Right lobe of liver (tissue), 6 donors: ENCODE data around the gene TSPAN1. TPM values are rescaled to one million over a fixed set of nuclear protein-coding genes. Genes with fewer than 3 reads are reported as not detected.

Experiments used
- ATAC-seq, 4 donors: fragments of 200-7000 bp; cut with Tn5 transposase; one replicate each; pipeline ENCODE4 v1.9.1; 2020; ENCODE audit warnings: mild to moderate bottlenecking in 4 of 4, moderate library complexity in 4 of 4
- DNase-seq, 3 donors: peaks; one replicate each; pipeline ENCODE4 v3.0.0-alpha.2; 2020
- H3K27ac ChIP-seq, 3 donors: fragments of 200-600 bp; one replicate each; pipeline ENCODE4 v1.8.0; 2022
- H3K27me3 ChIP-seq, 2 donors: fragments of 200-600 bp; one replicate each; pipeline ENCODE4 v1.8.0; 2022
- H3K36me3 ChIP-seq, 4 donors: fragments of 200-600 bp; sonication (generic) in 1 of 4; one replicate each; pipeline versions ENCODE4 v1.5.1 to v1.8.0; 2017 to 2022; ENCODE audit warnings: control low read depth in 1 of 4
- H3K4me1 ChIP-seq, 4 donors: fragments of 200-600 bp; sonication (generic) in 1 of 4; one replicate each; pipeline versions ENCODE4 v1.5.1 to v1.8.0; 2017 to 2022; ENCODE audit warnings: control low read depth in 1 of 4
- H3K4me3 ChIP-seq, 3 donors: fragments of 200-600 bp; one replicate each; pipeline ENCODE4 v1.8.0; 2022
- H3K9me3 ChIP-seq, 4 donors: fragments of 200-600 bp; sonication (generic) in 1 of 4; one replicate each; pipeline versions ENCODE4 v1.5.1 to v1.8.0; 2017 to 2022; ENCODE audit warnings: control low read depth in 1 of 4
- CTCF ChIP-seq, 4 donors: fragments of 200-600 bp in 3 of 4; fragments of 450-650 bp in 1 of 4; IDR thresholded peaks; one replicate each; pipeline versions ENCODE4 v1.5.1 to v1.8.0; 2016 to 2022; ENCODE audit warnings: antibody characterized with exemption in 4 of 4, mild to moderate bottlenecking in 2 of 4
- POLR2A ChIP-seq: fragments of 450-650 bp; IDR thresholded peaks from one replicate; pipeline ENCODE4 v1.6.1; 2017; ENCODE audit warnings: antibody characterized with exemption, mild to moderate bottlenecking
- WGBS: methylation state at CpG from one replicate; pipeline ENCODE4 v1.1.6; 2018; ENCODE audit warnings: low coverage, low lambda C conversion rate; ENCODE audit not compliant: insufficient coverage; ENCODE audit errors: missing lambda C conversion rate; 5-methylcytosine and 5-hydroxymethylcytosine counted together
- intact Hi-C, 2 donors: fragments of 100-400 bp; cut with DNase I; formaldehyde crosslinking; loops; one replicate each; pipeline versions ENCODE4 v1.11.2 to v1.14.1; 2022
- total RNA-seq, 6 experiments: library from RNA; depleted of rRNA in 2 of 6; stranded (reverse); fragments of >200 nt in 2 of 6; fragmentation: NEBNext Ultra II Directional in 3 of 6; extraction: Animal tissue kit (Norgen Biotek cat#: 25700) in 3 of 6; gene quantifications; one replicate each; pipeline versions ENCODE4 v1.1.0 to v1.2.4, GENCODE V29; 2016 to 2023
- donor health status: DM: no; HTN: yes; CAD: no.
- donor health status: DM: no; HTN: no; CAD: no.
- donor health status: DM: no; HTN: no; CAD: no.
- donor health status: DM: no; HTN: yes; CAD: no.
- donor health status: DM: no; HTN: yes; CAD: no.

Gene TSPAN1
- total RNA-seq, 6 experiments from 2014 or later, result 2.6 to 6.3 (median 3.6) TPM

GRCh38 chr1:46205791-46206190, 30.9 kb downstream of the TSPAN1 start:
- intact Hi-C loops, result no loop called here
- Histone ChIP-seq H3K27ac (no peak overlapping the region), H3K9me3 (no peaks in the 10 kb centered on the region), H3K36me3 (no peaks in the 10 kb centered on the region), H3K4me3 (no peak overlapping the region), H3K4me1 (peaks cover 0 to 3% (median 0%) of the 10 kb centered on the region in 4 donors), H3K27me3 (no peaks in the 10 kb centered on the region)
- DNase-seq, result no peak
- 15% methylated on average over 2 of the region's 3 CpGs for WGBS
- no peak for TF ChIP-seq CTCF (IDR thresholded peaks at IDR 0.05)
- TF ChIP-seq POLR2A, result no peak
- ATAC-seq, result peak in 1 of 4 donors; percentile 32

GRCh38 chr1:46206399-46206798, 31.5 kb downstream of the TSPAN1 start:
- ATAC-seq (no peak), DNase-seq (no peak)
- H3K27me3 ChIP-seq, result no peaks in the 10 kb centered on the region
- H3K9me3 ChIP-seq, result no peaks in the 10 kb centered on the region
- intact Hi-C loops, result no loop called here
- H3K27ac ChIP-seq, result no peak overlapping the region
- TF ChIP-seq CTCF (IDR thresholded peaks at IDR 0.05), result no peak
- TF ChIP-seq POLR2A, result no peak
- H3K4me3 ChIP-seq, result no peak overlapping the region
- H3K36me3 ChIP-seq, result no peaks in the 10 kb centered on the region
- 88% methylated on average over 2 of the region's 2 CpGs for WGBS
- H3K4me1 ChIP-seq, result peaks cover 0 to 3% (median 0%) of the 10 kb centered on the region in 4 donors

GRCh38 chr1:46210561-46210960, 35.7 kb downstream of the TSPAN1 start:
- no peak for ATAC-seq
- intact Hi-C loops, result no loop called here
- no peak overlapping the region for H3K27ac ChIP-seq
- no peak for TF ChIP-seq CTCF (IDR thresholded peaks at IDR 0.05)
- TF ChIP-seq POLR2A, result no peak
- 82% methylated on average over 3 of the region's 3 CpGs for WGBS
- no peaks in the 10 kb centered on the region for H3K36me3 ChIP-seq
- no peak for DNase-seq
- H3K27me3 ChIP-seq, result no peaks in the 10 kb centered on the region
- no peak overlapping the region for H3K4me3 ChIP-seq
- no peaks in the 10 kb centered on the region for H3K4me1 ChIP-seq
- no peaks in the 10 kb centered on the region for H3K9me3 ChIP-seq

- TF ChIP-seq POLR2A (no peak), CTCF (IDR thresholded peaks at IDR 0.05) (no peak)
- Histone ChIP-seq H3K9me3 (no peaks in the 10 kb centered on the region), H3K4me3 (no peak overlapping the region), H3K4me1 (no peaks in the 10 kb centered on the region), H3K27ac (no peak overlapping the region), H3K27me3 (no peaks in the 10 kb centered on the region), H3K36me3 (no peaks in the 10 kb centered on the region)
- WGBS, result 80% methylated on average over 2 of the region's 2 CpGs
- intact Hi-C loops, result no loop called here
- DNase-seq, result no peak
- ATAC-seq, result no peak
Observed at GRCh38 chr1:46211051-46211450, 36.2 kb downstream of the TSPAN1 start.

GRCh38 chr1:46215504-46215903, 40.6 kb downstream of the TSPAN1 start:
- no peak for DNase-seq
- Histone ChIP-seq H3K27me3 (no peaks in the 10 kb centered on the region), H3K4me3 (no peak overlapping the region), H3K4me1 (no peaks in the 10 kb centered on the region), H3K36me3 (no peaks in the 10 kb centered on the region), H3K9me3 (no peaks in the 10 kb centered on the region), H3K27ac (no peak overlapping the region)
- TF ChIP-seq CTCF (IDR thresholded peaks at IDR 0.05), result no peak
- TF ChIP-seq POLR2A, result no peak
- intact Hi-C loops, result no loop called here
- no peak for ATAC-seq
